GM10266 (cell line): ENCODE results near the gene HOMER1.

Source experiments
- DNase-seq: peaks from one replicate; pipeline ENCODE4 v3.0.0; 2012; ENCODE audit errors: extremely low spot score
- TF ChIP-seq, protein P1 (sequence below): IDR thresholded peaks from 2 replicates; pipeline ENCODE4 v1.5.1; 2012; ENCODE audit warnings: mild to moderate bottlenecking, low read depth; ENCODE audit not compliant: control insufficient read depth, insufficient read depth; ENCODE audit errors: missing control alignments

HOMER1 gene

DNA sequence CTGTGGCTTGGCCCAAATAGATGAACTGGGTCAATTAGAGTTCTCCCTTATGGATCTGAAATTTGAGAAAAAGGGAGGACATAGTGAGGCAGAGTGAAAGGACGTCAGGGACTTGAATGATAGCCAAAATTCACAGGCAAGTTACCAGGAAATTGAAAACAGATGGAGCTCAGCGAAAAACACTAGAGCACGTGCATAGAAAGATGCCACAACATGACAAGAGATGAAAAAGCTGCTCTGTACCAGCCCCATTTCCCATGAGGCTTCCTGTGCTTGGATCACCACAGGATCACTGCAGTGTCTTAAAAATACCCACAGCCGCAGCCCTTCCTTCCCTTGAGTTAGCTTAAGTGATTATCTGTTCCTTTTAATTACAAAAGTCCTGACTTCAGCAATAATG lies 39.0 kb upstream of the HOMER1 start:
- TF ChIP-seq, protein P1, sequence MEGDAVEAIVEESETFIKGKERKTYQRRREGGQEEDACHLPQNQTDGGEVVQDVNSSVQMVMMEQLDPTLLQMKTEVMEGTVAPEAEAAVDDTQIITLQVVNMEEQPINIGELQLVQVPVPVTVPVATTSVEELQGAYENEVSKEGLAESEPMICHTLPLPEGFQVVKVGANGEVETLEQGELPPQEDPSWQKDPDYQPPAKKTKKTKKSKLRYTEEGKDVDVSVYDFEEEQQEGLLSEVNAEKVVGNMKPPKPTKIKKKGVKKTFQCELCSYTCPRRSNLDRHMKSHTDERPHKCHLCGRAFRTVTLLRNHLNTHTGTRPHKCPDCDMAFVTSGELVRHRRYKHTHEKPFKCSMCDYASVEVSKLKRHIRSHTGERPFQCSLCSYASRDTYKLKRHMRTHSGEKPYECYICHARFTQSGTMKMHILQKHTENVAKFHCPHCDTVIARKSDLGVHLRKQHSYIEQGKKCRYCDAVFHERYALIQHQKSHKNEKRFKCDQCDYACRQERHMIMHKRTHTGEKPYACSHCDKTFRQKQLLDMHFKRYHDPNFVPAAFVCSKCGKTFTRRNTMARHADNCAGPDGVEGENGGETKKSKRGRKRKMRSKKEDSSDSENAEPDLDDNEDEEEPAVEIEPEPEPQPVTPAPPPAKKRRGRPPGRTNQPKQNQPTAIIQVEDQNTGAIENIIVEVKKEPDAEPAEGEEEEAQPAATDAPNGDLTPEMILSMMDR: no peak
- no peak for DNase-seq

DNA sequence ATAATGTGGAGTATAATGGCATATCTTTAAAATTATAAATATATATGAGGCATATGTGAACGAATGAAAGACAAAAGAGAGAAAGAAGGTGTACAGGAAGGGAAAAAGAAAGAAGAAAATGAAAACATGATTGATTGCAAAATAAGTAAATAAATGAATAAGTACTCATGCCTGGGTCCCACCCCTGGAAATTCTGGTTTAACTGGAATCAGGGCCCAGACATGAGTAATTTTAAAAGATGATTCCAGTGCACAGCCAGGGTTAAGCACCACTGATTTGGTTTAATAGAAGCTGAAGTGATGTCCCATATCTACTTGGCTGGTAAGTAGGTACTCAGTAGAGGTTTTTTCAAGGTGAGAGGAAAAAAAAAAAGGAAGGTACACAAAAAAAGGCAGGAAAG lies 34.0 kb upstream of the HOMER1 start:
- TF ChIP-seq, protein P1: no peak
- no peak for DNase-seq

DNA sequence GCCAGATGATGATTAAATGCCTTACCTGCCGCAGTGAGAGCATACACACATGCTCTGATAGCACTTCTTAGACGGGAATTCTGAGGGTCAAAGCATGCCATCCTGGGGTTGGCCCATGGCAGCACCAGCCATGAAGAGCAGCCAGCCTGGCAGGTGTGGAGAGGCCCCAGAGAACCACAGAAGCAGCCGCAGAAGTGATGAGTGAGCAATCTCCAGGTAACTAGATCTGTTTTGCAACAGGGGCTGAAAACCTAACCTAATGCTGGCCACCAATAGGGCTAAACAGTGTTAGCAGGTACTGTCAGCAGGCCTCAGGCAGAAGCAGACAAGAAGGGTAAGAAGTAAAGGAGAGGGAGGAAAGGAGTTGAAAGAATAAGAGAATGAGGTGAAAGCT lies 33.5 kb upstream of the HOMER1 start:
- TF ChIP-seq, protein P1: no peak
- no peak for DNase-seq

DNA sequence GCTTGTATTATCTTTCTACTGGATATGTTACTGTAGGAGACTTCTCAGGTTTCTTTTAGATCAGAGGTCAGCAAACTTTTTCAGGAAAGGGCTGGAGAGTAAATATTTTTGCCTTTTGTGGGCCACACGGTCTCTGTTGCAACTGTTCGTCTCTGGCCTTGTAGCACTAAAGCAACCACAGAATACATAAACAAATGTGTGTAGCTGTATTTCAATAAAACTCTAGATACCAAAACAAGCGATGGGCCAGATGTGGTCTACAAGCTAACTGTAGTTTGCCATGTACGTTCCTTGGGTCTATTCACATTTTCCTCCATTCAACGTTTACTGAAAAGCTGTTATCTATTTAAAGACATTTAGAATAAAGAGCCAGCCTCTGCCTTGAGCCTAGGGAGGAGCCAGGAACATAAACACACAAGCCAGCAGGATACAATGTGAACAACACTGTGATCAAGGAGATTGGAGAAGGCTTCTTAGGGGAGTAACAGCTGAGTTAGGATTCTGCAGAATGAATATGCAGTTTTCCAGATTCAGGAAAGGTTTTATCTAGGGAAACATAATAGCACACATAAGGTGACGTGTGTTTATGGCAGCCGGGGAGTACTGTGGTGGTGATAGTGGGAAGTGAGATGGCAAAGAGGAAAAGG lies 33.0 kb upstream of the HOMER1 start:
- no peak for DNase-seq
- TF ChIP-seq, protein P1: no peak

DNA sequence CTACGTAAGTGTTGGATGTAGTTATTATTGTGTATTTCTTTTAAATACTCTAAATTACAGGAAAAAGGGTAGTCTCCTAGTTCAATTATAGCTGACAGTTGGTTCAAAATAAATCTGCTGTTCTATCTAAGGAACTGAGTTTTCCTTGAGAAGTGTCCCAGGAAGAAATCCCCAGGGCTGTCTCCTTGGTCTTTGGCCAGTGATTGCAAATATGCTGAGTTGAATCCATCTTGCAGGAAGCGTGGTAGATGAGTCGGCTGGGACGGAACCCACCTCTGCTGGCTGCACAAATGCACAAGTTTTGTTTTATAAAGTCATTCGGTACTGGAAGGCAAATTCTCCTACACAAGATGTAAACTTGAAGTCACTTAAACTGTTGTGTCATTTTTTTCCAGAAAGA lies 30.2 kb upstream of the HOMER1 start:
- DNase-seq: no peak
- TF ChIP-seq, protein P1: no peak

DNA sequence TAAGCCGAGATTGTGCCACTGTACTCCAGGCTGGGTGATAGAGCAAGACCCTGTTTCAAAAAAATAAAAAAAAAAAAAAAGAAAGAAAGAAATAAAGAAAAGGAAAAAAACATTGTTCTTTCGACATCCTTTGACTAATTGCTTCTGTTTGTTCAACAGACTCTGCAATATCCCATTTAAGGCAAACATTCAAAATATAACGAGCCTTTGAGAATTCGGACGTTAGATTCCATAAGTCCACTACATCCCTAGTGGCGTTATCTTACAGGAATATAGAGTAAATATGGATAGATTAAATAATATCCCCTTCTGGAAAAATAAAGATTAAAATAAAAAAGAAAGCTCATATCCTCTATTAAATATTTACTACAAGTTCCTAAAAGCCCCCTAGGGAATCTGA lies 27.0 kb upstream of the HOMER1 start:
- DNase-seq: no peak
- TF ChIP-seq, protein P1: no peak

DNA sequence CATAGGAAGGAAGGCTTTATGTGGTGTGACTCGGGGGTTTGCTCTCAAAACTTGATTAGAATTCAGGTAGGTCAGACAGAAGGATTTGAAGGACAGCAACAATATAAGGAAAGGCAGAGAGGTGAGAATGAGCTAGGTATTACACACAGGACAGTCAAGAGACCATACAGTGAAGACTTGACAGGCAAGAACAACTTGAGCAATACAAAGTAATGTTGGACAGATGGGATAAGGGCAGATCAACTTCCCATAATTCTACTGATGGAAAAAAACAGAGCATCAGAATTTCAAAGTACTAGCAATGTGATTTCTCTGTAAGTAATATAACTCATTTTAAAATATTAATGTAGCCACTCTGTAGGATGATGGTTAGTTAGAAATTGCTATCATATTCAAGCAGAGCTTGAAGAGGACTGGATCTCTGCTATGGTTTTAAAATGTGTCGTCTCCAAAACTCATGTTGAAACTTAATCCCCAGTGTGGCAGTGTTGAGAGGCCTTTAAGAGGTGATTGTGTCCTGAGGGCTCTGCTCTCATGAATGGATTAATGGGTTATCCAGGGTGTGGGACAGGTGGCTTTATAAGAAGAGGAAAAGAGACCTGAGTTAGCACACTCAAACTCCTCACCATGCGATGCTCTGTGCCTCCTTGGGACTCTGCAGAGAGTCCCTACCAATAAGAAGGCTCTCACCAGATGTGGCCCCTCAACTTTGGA lies 22.4 kb upstream of the HOMER1 start:
- TF ChIP-seq, protein P1: no peak
- DNase-seq: no peak
